ENCODE results near the gene FA2H.
"Not testable (repeated sequence)": the region's sequence is repeated elsewhere in the genome, so short reads cannot be mapped to it uniquely, and the experiment has no call there.

Gene FA2H

DNA sequence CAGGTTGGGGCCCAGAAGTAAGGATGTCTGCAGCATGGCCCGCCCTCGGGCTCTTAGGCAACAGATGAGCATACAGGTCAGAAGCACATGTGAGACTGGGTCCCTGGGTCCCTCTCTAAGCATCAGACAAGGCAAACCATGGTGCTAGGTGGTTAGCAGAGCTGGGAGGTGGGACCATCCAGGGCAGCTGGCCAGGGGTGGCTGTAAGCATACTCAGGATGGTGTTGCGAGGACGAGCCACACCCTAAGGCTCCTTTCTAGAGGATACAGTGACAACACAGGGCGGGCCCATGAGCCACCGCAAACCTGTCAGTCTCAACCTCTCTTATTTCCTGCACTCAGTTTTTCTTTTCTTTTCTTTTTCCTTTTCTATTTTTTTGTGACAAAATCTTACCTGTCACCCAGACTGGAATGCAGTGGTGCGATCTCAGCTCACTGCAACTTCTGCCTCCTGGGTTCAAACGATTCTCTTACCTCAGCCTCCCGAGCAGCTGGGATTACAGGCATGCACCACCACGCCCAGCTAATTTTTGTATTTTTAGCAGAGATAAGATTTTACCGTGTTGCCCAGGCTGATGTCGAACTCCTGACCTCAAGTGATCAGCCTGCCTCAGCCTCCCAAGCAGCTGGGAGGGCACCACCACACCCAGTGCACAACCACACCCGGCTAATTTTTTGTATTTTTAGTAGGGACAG, 3.6 kb downstream of the FA2H start:
- H3K27ac ChIP-seq (ENCODE audit: low read depth, low read length) = no peak overlapping the region
- H3K4me3 ChIP-seq (ENCODE audit: low read depth, low read length) = no peak overlapping the region
- no peak overlapping the region for H3K9ac ChIP-seq (ENCODE audit: low read depth, low read length)
- H3K27me3 ChIP-seq (ENCODE audit: control insufficient read depth, insufficient read depth, low read length) = peaks cover 24% of the 10 kb centered on the region
- peaks cover 7% of the 10 kb centered on the region for H3K4me1 ChIP-seq (ENCODE audit: control insufficient read depth, insufficient read depth, low read length)
- no peaks in the 10 kb centered on the region for H3K36me3 ChIP-seq (ENCODE audit: control insufficient read depth, insufficient read depth, low read length)
- no peaks in the 10 kb centered on the region for H3K9me3 ChIP-seq (ENCODE audit: control insufficient read depth, insufficient read depth, low read length)

DNA sequence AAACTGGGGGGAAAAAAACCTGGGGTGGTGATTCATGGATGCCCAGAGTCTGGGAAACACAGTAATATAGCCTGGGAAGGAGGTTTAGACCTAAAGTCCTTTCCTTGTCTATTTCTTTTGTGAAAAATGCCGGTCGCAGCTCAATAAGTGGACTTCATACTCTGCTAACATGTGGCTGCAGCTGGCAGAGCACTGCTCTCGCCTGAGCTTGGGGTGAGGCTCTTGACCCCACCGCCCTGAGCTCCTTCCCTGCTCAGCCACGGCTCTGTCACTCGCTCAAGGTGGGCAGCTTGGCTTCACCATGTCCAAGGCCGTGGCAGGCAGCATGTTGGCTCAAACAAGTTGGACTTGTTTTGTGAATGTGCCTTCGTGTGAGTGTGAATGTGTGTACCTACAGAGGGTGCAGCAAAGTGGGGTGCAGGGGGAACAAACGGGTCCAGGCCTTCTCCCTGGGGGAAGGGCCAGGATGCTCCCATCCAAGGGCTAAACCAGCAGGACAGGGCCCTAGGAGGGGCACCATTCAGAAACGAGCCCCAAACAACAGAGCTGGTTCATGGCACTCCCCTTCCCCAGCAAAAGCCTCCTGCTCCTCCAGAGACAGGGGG, 4.9 kb downstream of the FA2H start:
- Histone ChIP-seq H3K27ac (ENCODE audit: low read depth, low read length) (no peak overlapping the region), H3K9me3 (ENCODE audit: control insufficient read depth, insufficient read depth, low read length) (no peaks in the 10 kb centered on the region), H3K4me3 (ENCODE audit: low read depth, low read length) (no peak overlapping the region), H3K36me3 (ENCODE audit: control insufficient read depth, insufficient read depth, low read length) (no peaks in the 10 kb centered on the region), H3K4me1 (ENCODE audit: control insufficient read depth, insufficient read depth, low read length) (peaks cover 7% of the 10 kb centered on the region), H3K27me3 (ENCODE audit: control insufficient read depth, insufficient read depth, low read length) (peaks cover 17% of the 10 kb centered on the region), H3K9ac (ENCODE audit: low read depth, low read length) (no peak overlapping the region)

DNA sequence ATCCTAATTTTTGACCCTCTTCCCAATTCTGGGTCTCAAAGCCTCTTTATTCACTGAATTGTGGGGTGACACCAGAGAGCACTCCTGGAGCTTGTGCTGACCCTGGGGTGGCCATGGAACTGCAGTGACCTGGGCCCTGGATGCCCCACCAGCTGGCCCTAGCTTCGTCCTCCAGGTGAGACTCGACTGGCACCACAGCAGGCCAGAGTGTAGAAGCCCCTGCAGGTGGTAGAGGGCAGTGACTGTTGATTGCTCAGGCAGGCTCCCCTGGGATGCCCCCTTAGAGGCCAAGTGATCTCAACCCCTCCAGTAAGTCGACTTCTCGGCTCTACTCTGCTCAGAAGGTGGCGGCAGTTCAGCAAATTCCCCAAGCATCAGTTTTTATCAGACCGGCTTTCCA, 6.4 kb downstream of the FA2H start:
- no peak overlapping the region for H3K4me3 ChIP-seq (ENCODE audit: low read depth, low read length)
- H3K27me3 ChIP-seq (ENCODE audit: control insufficient read depth, insufficient read depth, low read length) = peaks cover 8% of the 10 kb centered on the region
- no peaks in the 10 kb centered on the region for H3K36me3 ChIP-seq (ENCODE audit: control insufficient read depth, insufficient read depth, low read length)
- no peaks in the 10 kb centered on the region for H3K4me1 ChIP-seq (ENCODE audit: control insufficient read depth, insufficient read depth, low read length)
- no peaks in the 10 kb centered on the region for H3K9me3 ChIP-seq (ENCODE audit: control insufficient read depth, insufficient read depth, low read length)
- no peak overlapping the region for H3K9ac ChIP-seq (ENCODE audit: low read depth, low read length)
- H3K27ac ChIP-seq (ENCODE audit: low read depth, low read length) = no peak overlapping the region

DNA sequence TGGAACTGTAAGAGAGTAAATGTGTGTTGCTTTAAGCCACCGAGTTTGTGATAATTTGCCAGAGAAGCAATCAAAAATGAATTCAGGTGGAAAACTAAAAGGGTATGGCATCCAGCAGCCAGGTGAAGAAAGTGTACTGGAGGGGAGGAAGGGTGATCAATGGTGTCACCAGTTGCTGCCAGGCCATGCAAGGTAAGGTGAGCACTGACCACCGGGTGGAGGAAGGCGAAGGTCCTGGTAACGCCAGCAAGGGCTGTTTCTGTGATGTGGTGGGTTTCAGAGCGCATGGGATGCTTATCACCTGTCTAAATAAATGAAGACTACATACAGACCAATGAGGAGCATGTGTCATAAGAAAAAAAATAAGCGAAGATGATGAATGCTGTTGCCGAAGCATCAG, 6.9 kb downstream of the FA2H start:
- H3K4me1 ChIP-seq (ENCODE audit: control insufficient read depth, insufficient read depth, low read length) = no peaks in the 10 kb centered on the region
- H3K27me3 ChIP-seq (ENCODE audit: control insufficient read depth, insufficient read depth, low read length) = peaks cover 3% of the 10 kb centered on the region; the same call in 1 of the 2 replicates
- no peaks in the 10 kb centered on the region for H3K36me3 ChIP-seq (ENCODE audit: control insufficient read depth, insufficient read depth, low read length)
- H3K9me3 ChIP-seq (ENCODE audit: control insufficient read depth, insufficient read depth, low read length) = no peaks in the 10 kb centered on the region
- H3K9ac ChIP-seq (ENCODE audit: low read depth, low read length) = no peak overlapping the region
- H3K4me3 ChIP-seq (ENCODE audit: low read depth, low read length) = no peak overlapping the region
- no peak overlapping the region for H3K27ac ChIP-seq (ENCODE audit: low read depth, low read length)

DNA sequence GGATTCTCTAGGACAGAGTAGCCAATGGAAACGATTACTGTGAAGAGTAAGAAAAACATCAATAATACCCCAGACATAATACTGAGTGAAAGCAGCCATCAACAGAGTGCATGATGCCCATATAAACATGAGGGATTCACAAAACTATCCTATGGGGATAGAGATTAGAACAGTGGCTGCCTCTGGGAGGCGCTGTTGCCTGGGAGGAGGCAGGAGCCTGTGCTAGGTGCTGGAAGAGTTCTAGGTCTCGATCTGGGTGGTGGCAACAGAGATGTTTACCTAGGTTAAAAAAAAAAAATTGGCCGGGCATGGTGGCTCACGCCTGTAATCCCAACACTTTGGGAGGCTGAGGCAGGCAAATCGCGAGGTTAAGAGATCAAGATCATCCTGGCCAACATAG, 7.9 kb downstream of the FA2H start:
- Histone ChIP-seq H3K4me3 (ENCODE audit: low read depth, low read length) (no peak overlapping the region), H3K27me3 (ENCODE audit: control insufficient read depth, insufficient read depth, low read length) (no peaks in the 10 kb centered on the region), H3K9ac (ENCODE audit: low read depth, low read length) (no peak overlapping the region), H3K4me1 (ENCODE audit: control insufficient read depth, insufficient read depth, low read length) (no peaks in the 10 kb centered on the region), H3K36me3 (ENCODE audit: control insufficient read depth, insufficient read depth, low read length) (no peaks in the 10 kb centered on the region), H3K27ac (ENCODE audit: low read depth, low read length) (no peak overlapping the region), H3K9me3 (ENCODE audit: control insufficient read depth, insufficient read depth, low read length) (no peaks in the 10 kb centered on the region)

DNA sequence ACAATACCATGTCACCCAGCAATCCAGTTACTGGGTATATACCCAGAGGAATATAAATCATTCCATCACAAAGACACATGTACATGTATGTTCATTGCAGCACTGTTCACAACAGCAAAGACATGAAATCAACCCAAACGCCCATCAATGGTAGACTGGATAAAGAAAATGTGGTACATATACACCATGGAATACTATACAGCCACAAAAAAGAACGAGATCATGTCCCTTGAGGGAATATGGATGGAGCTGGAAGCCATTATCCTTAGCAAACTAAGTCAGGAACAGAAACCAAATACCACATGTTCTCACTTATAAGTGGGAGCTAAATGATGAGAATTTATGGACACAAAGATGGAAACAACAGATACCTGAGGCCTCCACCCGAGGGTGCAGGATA, 10.4 kb downstream of the FA2H start:
- H3K4me1 ChIP-seq (ENCODE audit: control insufficient read depth, insufficient read depth, low read length); H3K27me3 ChIP-seq (ENCODE audit: control insufficient read depth, insufficient read depth, low read length); H3K4me3 ChIP-seq (ENCODE audit: low read depth, low read length); H3K27ac ChIP-seq (ENCODE audit: low read depth, low read length); H3K36me3 ChIP-seq (ENCODE audit: control insufficient read depth, insufficient read depth, low read length); H3K9ac ChIP-seq (ENCODE audit: low read depth, low read length); H3K9me3 ChIP-seq (ENCODE audit: control insufficient read depth, insufficient read depth, low read length): not testable (repeated sequence)

DNA sequence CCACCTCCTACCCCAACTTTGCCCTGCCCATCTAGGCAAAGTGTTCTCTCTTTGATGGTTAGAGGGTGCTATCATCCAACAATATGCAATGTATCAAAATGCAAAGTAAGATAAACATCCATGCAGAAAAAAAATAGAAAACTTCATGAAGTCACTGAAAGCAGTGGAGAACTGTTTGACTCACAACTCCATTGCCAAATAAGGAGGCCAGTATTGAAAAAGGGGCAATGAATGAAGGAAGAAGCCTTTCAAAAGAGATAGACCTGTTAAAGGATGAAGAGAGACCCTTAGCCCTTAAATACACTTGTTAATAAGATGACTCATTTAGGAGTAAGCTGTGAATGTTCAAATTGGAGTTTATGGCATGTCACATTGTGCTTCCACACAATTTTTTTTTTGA, 13.0 kb downstream of the FA2H start:
- no peaks in the 10 kb centered on the region for H3K9me3 ChIP-seq (ENCODE audit: control insufficient read depth, insufficient read depth, low read length)
- no peak overlapping the region for H3K9ac ChIP-seq (ENCODE audit: low read depth, low read length)
- H3K4me1 ChIP-seq (ENCODE audit: control insufficient read depth, insufficient read depth, low read length) = no peaks in the 10 kb centered on the region

DNA sequence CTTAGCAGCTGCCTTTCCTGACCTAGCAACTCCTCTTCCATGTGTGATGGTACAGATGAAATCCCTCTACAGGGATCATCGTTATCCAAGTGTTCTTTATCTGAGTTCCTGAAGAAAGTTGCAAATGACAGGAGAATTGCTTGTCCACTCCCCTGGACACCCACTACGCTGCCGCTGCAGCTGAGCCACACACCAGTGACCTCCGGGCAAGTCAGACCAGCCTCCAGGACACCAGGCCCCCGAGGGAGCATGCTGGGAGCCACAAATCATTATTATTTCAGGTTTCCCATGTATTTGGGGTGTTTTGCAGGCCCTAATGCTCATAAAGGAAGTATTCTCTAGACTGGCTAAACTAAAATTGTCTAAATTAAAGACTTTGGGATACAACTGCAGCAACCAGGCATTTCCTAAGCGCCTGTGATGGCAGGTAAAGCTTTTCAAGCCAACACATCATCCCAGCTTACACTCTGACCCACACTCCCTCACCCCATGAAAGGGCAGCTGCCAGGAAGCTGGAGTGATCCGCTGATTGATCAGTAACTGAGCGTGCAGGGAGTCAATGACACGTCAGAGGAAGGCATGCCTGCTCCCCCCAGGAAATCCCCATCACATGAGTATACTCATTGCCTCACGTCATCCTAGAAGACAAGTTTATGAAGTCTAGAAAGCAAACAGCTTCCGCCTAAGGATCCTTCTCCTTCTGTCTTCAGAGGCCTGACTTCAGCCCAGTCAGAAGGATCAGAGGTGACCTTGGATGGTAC, 14.4 kb downstream of the FA2H start:
- no peak overlapping the region for H3K9ac ChIP-seq (ENCODE audit: low read depth, low read length)

More for the DNA sequence above, 13.0 kb downstream of the FA2H start:
- Histone ChIP-seq H3K4me3 (ENCODE audit: low read depth, low read length) (no peak overlapping the region), H3K36me3 (ENCODE audit: control insufficient read depth, insufficient read depth, low read length) (no peaks in the 10 kb centered on the region), H3K27ac (ENCODE audit: low read depth, low read length) (no peak overlapping the region), H3K27me3 (ENCODE audit: control insufficient read depth, insufficient read depth, low read length) (no peaks in the 10 kb centered on the region)

DNA sequence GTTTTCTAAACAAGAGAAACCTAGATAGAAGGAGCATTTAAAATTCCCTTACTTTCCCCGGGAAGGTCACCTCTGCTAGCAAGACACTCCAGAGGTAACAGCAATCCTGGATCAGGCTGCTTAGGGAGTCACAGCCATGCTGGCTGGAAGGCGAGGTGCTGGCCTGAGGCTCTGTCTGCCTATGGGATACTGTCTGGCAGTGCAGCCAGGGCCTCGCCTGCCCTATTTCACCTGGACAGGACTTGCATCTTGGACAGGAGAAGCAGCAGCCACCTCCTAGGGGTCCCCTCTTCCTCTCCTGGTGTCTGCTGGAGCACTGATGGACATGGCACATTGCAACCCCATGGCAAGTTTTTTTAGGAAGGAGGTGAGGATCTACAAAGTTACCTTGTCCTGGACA, 15.1 kb downstream of the FA2H start:
- Histone ChIP-seq H3K36me3 (ENCODE audit: control insufficient read depth, insufficient read depth, low read length) (no peaks in the 10 kb centered on the region), H3K4me3 (ENCODE audit: low read depth, low read length) (no peak overlapping the region), H3K4me1 (ENCODE audit: control insufficient read depth, insufficient read depth, low read length) (no peaks in the 10 kb centered on the region), H3K27me3 (ENCODE audit: control insufficient read depth, insufficient read depth, low read length) (no peaks in the 10 kb centered on the region), H3K9ac (ENCODE audit: low read depth, low read length) (no peak overlapping the region), H3K9me3 (ENCODE audit: control insufficient read depth, insufficient read depth, low read length) (no peaks in the 10 kb centered on the region), H3K27ac (ENCODE audit: low read depth, low read length) (no peak overlapping the region)

More for the DNA sequence above, 14.4 kb downstream of the FA2H start:
- H3K36me3 ChIP-seq (ENCODE audit: control insufficient read depth, insufficient read depth, low read length) = no peaks in the 10 kb centered on the region
- H3K27ac ChIP-seq (ENCODE audit: low read depth, low read length) = no peak overlapping the region
- no peaks in the 10 kb centered on the region for H3K27me3 ChIP-seq (ENCODE audit: control insufficient read depth, insufficient read depth, low read length)
- no peaks in the 10 kb centered on the region for H3K9me3 ChIP-seq (ENCODE audit: control insufficient read depth, insufficient read depth, low read length)
- no peak overlapping the region for H3K4me3 ChIP-seq (ENCODE audit: low read depth, low read length)
- H3K4me1 ChIP-seq (ENCODE audit: control insufficient read depth, insufficient read depth, low read length) = no peaks in the 10 kb centered on the region

DNA sequence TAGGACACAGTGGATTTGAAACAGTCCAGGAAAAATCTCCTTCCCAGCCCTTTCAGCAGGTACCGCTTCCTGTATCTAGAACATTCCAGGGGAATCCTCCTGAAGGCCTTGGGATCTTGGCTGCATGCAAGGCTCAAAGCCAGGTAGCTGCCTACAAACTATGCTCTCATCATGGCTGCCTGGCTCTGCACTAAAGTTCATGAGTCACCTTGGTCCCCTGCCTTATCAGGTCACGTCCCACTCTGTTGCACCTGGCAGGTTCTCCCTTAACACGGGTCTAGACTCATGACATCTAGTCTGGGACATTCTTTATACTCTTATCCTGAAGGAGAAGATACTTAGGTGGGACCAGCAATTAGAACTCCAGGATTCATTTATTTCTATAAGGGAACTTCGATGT, 15.8 kb downstream of the FA2H start:
- H3K27ac ChIP-seq (ENCODE audit: low read depth, low read length) = no peak overlapping the region
- no peak overlapping the region for H3K9ac ChIP-seq (ENCODE audit: low read depth, low read length)

DNA sequence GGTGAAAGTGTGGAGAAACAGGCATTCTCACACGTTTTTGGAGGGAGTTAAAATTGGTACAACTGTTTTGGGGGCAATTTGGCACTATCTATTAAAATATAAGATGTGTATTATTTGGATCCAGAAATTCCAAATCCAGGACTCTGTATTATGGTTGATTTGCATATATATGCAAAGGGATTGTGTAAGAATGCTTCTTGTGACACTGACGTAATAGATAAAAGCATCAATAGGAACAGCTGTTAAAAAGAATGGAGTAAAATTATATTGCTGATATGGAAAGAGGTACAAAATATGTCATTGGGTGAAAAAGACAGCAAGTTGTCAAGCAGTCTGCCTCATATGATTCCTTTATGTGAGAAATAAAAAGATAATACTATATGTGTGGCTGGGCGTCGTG, 17.3 kb downstream of the FA2H start:
- no peaks in the 10 kb centered on the region for H3K36me3 ChIP-seq (ENCODE audit: control insufficient read depth, insufficient read depth, low read length)
- H3K27me3 ChIP-seq (ENCODE audit: control insufficient read depth, insufficient read depth, low read length) = no peaks in the 10 kb centered on the region
- H3K9ac ChIP-seq (ENCODE audit: low read depth, low read length) = no peak overlapping the region
- no peaks in the 10 kb centered on the region for H3K4me1 ChIP-seq (ENCODE audit: control insufficient read depth, insufficient read depth, low read length)
- H3K9me3 ChIP-seq (ENCODE audit: control insufficient read depth, insufficient read depth, low read length) = no peaks in the 10 kb centered on the region
- H3K27ac ChIP-seq (ENCODE audit: low read depth, low read length) = no peak overlapping the region
- no peak overlapping the region for H3K4me3 ChIP-seq (ENCODE audit: low read depth, low read length)

More for the DNA sequence above, 15.8 kb downstream of the FA2H start:
- Histone ChIP-seq H3K9me3 (ENCODE audit: control insufficient read depth, insufficient read depth, low read length) (no peaks in the 10 kb centered on the region), H3K36me3 (ENCODE audit: control insufficient read depth, insufficient read depth, low read length) (no peaks in the 10 kb centered on the region), H3K4me3 (ENCODE audit: low read depth, low read length) (no peak overlapping the region), H3K27me3 (ENCODE audit: control insufficient read depth, insufficient read depth, low read length) (no peaks in the 10 kb centered on the region), H3K4me1 (ENCODE audit: control insufficient read depth, insufficient read depth, low read length) (no peaks in the 10 kb centered on the region)

Data from HUES48 (cell line).